Breast epithelium (tissue), 3 donors: ENCODE measurements around the gene GPHA2.

Source experiments
- POLR2A ChIP-seq: fragments of 450-650 bp; IDR thresholded peaks from one replicate; pipeline ENCODE4 v1.6.1; 2016; ENCODE audit warnings: antibody characterized with exemption, mild to moderate bottlenecking, moderate library complexity
- POLR2AphosphoS5 ChIP-seq, 3 donors: sonication (generic); formaldehyde crosslinking; IDR thresholded peaks; one replicate each; pipeline ENCODE4 v1.6.1; 2017; ENCODE audit warnings: antibody characterized with exemption in 3 of 3
- TF ChIP-seq, protein P1 (sequence below), 3 donors: fragments of 450-650 bp; IDR thresholded peaks; one replicate each; pipeline ENCODE4 v1.5.1; 2016 to 2017; ENCODE audit warnings: antibody characterized with exemption in 3 of 3, mild to moderate bottlenecking in 3 of 3, moderate library complexity in 3 of 3

DNA sequence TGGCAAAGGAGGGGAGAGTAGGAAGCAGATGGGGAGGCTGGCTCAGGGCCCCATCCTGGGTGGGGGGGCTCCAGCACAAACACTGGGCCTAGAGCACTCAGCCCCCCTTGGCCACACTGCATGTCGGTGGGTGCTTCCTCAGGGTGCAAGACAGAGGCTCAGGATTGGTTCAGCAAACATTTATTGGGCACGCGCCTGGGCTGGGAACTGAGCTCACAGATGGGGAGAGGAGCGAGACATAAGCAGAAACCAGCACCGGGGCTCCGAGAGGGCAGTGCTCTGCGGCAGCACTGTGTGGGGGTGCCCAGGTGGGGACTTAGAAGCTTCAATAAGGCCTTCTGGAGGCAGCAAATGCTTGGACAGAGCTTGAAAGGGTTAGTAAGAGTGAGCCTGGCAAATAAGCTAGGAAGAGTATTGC, 45.2 kb downstream of the GPHA2 start:
- TF ChIP-seq POLR2AphosphoS5 (IDR thresholded peaks at IDR 0.05) (no peak), POLR2A (no peak)
- TF ChIP-seq, protein P1, sequence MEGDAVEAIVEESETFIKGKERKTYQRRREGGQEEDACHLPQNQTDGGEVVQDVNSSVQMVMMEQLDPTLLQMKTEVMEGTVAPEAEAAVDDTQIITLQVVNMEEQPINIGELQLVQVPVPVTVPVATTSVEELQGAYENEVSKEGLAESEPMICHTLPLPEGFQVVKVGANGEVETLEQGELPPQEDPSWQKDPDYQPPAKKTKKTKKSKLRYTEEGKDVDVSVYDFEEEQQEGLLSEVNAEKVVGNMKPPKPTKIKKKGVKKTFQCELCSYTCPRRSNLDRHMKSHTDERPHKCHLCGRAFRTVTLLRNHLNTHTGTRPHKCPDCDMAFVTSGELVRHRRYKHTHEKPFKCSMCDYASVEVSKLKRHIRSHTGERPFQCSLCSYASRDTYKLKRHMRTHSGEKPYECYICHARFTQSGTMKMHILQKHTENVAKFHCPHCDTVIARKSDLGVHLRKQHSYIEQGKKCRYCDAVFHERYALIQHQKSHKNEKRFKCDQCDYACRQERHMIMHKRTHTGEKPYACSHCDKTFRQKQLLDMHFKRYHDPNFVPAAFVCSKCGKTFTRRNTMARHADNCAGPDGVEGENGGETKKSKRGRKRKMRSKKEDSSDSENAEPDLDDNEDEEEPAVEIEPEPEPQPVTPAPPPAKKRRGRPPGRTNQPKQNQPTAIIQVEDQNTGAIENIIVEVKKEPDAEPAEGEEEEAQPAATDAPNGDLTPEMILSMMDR (IDR thresholded peaks at IDR 0.05), result no peak
